K562 (cell line): ENCODE measurements around the gene BCORL1. TPM values are rescaled to one million over a fixed set of nuclear protein-coding genes. Genes with fewer than 3 reads are reported as not detected.

Source experiments
- CC2D1A ChIP-seq: fragments of 450-650 bp; IDR thresholded peaks from 2 replicates; pipeline ENCODE4 v1.6.1; 2017; ENCODE audit warnings: mild to moderate bottlenecking
- HNRNPH1 ChIP-seq: fragments of 200-400 bp; formaldehyde crosslinking; optimal IDR thresholded peaks from 2 replicates; pipeline ENCODE3; 2017; ENCODE audit warnings: low read depth, mild to moderate bottlenecking, low read length, moderate library complexity
- MYC ChIP-seq, 2 experiments: fragments of 250-450 bp in 1 of 2; sonication (Bioruptor Pico) in 1 of 2; IDR thresholded peaks; 2 replicates each; pipeline versions ENCODE4 v1.5.1 to v1.6.1; 2012 to 2021; ENCODE audit warnings: low read depth in 2 of 2, borderline replicate concordance in 1 of 2, improper control_type of control experiment in 1 of 2, low read length in 1 of 2, mild to moderate bottlenecking in 1 of 2, moderate library complexity in 1 of 2
- PCBP1 ChIP-seq: fragments of 200-400 bp; formaldehyde crosslinking; IDR thresholded peaks from 2 replicates; pipeline ENCODE4 v1.6.1; 2018; ENCODE audit warnings: mild to moderate bottlenecking, low read depth, low read length; ENCODE audit not compliant: poor library complexity, severe bottlenecking
- TBL1XR1 ChIP-seq, 2 experiments: IDR thresholded peaks; 2 replicates each; pipeline ENCODE4 v1.6.1; 2012; ENCODE audit warnings: improper control_type of control experiment in 2 of 2, low read length in 2 of 2, mild to moderate bottlenecking in 1 of 2
- ZNF445 ChIP-seq: fragments of 250-450 bp; sonication (Bioruptor Pico); IDR thresholded peaks from 2 replicates; pipeline ENCODE4 v1.4.0; 2020; ENCODE audit warnings: low read depth, mild to moderate bottlenecking, moderate library complexity
- ZNF583 ChIP-seq: fragments of 250-450 bp; sonication (Bioruptor Pico); IDR thresholded peaks from 2 replicates; pipeline ENCODE4 v1.4.0; 2020
- polyA plus RNA-seq, 8 experiments: library from polyadenylated mRNA; depleted of rRNA in 4 of 8; stranded (reverse) in 5 of 8; unstranded in 3 of 8; fragments of >200 nt; fragmentation: Nextera tagmentation in 2 of 8; fragmentation: Illumina TruSeq in 1 of 8; extraction: Ambion mirVana in 2 of 8; extraction: Trizol in 1 of 8; gene quantifications; 2 replicates each; pipeline versions ENCODE4 v1.2.1 to v1.2.3, GENCODE V29; 2011 to 2014; ENCODE audit warnings: inconsistent platforms in 1 of 8, missing spikeins in 1 of 8
- total RNA-seq, 7 experiments: library from RNA; depleted of rRNA in 6 of 7; stranded (reverse); fragments of >200 nt in 6 of 7; fragmentation: Illumina TruSeq in 2 of 7; extraction: Trizol in 2 of 7; gene quantifications; 2 replicates each; pipeline versions ENCODE4 v1.2.1 to v1.2.3, GENCODE V29; 2011 to 2021; ENCODE audit warnings: low replicate concordance in 1 of 7
- TF ChIP-seq, protein P1 (sequence below): fragments of 450-650 bp; IDR thresholded peaks from 2 replicates; pipeline ENCODE4 v1.6.1; 2016; ENCODE audit warnings: mild to moderate bottlenecking, moderate library complexity
- TF ChIP-seq, protein P2 (sequence below): sonication (generic); IDR thresholded peaks from 2 replicates; pipeline ENCODE4 v1.6.1; 2016
- TF ChIP-seq, protein P3 (sequence below): fragments of 150-350 bp; conservative IDR thresholded peaks from 2 replicates; pipeline ENCODE4 v1.6.1; 2014; ENCODE audit warnings: low read length
- TF ChIP-seq, protein P4 (sequence below): fragments of 250-450 bp; sonication (Bioruptor Pico); IDR thresholded peaks from 2 replicates; pipeline ENCODE4 v1.8.0; 2022; ENCODE audit warnings: inconsistent platforms, mild to moderate bottlenecking, moderate library complexity, borderline replicate concordance

Gene BCORL1
- total and polyA plus RNA-seq, 9 of the 15 experiments (the other 6 are each of a cell fraction or from before 2014, with no cell fraction given), result 0.48 to 29.6 (median 2.1) TPM

DNA sequence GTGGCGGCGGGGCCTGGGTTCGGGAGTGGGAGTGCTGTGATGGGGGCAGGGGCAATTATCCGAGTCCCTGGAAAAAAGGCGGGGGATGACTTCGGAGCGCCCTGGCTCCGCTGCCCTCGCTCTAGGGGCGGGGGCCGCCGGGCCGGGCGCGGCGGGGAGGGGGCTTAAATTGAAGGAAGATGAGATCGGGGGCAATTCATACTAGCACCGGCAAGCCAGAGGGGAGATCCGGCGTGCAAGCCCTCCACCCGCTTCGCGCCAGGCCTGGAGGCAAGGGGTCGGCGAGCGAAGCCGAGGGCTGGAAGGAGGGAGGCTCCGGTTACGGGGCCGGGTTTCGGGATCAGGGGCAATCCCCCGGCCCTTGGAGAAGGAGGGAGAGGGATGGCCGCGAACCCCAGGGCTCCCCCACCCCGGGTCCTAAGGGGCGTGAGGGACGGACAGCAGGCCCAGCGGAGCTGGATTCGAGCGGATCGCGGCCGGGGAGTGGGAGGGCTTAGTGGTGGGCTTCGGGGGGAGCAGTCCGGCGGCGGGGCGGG, 1.2 kb downstream of the BCORL1 start (continued):
- TF ChIP-seq, protein P1, sequence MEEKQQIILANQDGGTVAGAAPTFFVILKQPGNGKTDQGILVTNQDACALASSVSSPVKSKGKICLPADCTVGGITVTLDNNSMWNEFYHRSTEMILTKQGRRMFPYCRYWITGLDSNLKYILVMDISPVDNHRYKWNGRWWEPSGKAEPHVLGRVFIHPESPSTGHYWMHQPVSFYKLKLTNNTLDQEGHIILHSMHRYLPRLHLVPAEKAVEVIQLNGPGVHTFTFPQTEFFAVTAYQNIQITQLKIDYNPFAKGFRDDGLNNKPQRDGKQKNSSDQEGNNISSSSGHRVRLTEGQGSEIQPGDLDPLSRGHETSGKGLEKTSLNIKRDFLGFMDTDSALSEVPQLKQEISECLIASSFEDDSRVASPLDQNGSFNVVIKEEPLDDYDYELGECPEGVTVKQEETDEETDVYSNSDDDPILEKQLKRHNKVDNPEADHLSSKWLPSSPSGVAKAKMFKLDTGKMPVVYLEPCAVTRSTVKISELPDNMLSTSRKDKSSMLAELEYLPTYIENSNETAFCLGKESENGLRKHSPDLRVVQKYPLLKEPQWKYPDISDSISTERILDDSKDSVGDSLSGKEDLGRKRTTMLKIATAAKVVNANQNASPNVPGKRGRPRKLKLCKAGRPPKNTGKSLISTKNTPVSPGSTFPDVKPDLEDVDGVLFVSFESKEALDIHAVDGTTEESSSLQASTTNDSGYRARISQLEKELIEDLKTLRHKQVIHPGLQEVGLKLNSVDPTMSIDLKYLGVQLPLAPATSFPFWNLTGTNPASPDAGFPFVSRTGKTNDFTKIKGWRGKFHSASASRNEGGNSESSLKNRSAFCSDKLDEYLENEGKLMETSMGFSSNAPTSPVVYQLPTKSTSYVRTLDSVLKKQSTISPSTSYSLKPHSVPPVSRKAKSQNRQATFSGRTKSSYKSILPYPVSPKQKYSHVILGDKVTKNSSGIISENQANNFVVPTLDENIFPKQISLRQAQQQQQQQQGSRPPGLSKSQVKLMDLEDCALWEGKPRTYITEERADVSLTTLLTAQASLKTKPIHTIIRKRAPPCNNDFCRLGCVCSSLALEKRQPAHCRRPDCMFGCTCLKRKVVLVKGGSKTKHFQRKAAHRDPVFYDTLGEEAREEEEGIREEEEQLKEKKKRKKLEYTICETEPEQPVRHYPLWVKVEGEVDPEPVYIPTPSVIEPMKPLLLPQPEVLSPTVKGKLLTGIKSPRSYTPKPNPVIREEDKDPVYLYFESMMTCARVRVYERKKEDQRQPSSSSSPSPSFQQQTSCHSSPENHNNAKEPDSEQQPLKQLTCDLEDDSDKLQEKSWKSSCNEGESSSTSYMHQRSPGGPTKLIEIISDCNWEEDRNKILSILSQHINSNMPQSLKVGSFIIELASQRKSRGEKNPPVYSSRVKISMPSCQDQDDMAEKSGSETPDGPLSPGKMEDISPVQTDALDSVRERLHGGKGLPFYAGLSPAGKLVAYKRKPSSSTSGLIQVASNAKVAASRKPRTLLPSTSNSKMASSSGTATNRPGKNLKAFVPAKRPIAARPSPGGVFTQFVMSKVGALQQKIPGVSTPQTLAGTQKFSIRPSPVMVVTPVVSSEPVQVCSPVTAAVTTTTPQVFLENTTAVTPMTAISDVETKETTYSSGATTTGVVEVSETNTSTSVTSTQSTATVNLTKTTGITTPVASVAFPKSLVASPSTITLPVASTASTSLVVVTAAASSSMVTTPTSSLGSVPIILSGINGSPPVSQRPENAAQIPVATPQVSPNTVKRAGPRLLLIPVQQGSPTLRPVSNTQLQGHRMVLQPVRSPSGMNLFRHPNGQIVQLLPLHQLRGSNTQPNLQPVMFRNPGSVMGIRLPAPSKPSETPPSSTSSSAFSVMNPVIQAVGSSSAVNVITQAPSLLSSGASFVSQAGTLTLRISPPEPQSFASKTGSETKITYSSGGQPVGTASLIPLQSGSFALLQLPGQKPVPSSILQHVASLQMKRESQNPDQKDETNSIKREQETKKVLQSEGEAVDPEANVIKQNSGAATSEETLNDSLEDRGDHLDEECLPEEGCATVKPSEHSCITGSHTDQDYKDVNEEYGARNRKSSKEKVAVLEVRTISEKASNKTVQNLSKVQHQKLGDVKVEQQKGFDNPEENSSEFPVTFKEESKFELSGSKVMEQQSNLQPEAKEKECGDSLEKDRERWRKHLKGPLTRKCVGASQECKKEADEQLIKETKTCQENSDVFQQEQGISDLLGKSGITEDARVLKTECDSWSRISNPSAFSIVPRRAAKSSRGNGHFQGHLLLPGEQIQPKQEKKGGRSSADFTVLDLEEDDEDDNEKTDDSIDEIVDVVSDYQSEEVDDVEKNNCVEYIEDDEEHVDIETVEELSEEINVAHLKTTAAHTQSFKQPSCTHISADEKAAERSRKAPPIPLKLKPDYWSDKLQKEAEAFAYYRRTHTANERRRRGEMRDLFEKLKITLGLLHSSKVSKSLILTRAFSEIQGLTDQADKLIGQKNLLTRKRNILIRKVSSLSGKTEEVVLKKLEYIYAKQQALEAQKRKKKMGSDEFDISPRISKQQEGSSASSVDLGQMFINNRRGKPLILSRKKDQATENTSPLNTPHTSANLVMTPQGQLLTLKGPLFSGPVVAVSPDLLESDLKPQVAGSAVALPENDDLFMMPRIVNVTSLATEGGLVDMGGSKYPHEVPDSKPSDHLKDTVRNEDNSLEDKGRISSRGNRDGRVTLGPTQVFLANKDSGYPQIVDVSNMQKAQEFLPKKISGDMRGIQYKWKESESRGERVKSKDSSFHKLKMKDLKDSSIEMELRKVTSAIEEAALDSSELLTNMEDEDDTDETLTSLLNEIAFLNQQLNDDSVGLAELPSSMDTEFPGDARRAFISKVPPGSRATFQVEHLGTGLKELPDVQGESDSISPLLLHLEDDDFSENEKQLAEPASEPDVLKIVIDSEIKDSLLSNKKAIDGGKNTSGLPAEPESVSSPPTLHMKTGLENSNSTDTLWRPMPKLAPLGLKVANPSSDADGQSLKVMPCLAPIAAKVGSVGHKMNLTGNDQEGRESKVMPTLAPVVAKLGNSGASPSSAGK, result no peak
- peak; percentile 32 for TF ChIP-seq PCBP1
- no peak for TF ChIP-seq CC2D1A
- TF ChIP-seq, protein P2, sequence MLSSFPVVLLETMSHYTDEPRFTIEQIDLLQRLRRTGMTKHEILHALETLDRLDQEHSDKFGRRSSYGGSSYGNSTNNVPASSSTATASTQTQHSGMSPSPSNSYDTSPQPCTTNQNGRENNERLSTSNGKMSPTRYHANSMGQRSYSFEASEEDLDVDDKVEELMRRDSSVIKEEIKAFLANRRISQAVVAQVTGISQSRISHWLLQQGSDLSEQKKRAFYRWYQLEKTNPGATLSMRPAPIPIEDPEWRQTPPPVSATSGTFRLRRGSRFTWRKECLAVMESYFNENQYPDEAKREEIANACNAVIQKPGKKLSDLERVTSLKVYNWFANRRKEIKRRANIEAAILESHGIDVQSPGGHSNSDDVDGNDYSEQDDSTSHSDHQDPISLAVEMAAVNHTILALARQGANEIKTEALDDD, result no peak
- TF ChIP-seq ZNF445, result no peak
- no peak for TF ChIP-seq HNRNPH1
- TF ChIP-seq MYC (IDR thresholded peaks at IDR 0.05; ENCODE audit: low read depth, low read length), result no peak
- no peak for TF ChIP-seq MYC (CRISPR knock-in tag; IDR thresholded peaks at IDR 0.05; ENCODE audit: borderline replicate concordance, low read depth)
- TF ChIP-seq, protein P3, sequence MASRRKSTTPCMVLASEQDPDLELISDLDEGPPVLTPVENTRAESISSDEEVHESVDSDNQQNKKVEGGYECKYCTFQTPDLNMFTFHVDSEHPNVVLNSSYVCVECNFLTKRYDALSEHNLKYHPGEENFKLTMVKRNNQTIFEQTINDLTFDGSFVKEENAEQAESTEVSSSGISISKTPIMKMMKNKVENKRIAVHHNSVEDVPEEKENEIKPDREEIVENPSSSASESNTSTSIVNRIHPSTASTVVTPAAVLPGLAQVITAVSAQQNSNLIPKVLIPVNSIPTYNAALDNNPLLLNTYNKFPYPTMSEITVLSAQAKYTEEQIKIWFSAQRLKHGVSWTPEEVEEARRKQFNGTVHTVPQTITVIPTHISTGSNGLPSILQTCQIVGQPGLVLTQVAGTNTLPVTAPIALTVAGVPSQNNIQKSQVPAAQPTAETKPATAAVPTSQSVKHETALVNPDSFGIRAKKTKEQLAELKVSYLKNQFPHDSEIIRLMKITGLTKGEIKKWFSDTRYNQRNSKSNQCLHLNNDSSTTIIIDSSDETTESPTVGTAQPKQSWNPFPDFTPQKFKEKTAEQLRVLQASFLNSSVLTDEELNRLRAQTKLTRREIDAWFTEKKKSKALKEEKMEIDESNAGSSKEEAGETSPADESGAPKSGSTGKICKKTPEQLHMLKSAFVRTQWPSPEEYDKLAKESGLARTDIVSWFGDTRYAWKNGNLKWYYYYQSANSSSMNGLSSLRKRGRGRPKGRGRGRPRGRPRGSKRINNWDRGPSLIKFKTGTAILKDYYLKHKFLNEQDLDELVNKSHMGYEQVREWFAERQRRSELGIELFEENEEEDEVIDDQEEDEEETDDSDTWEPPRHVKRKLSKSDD, result no peak
- no peak for TF ChIP-seq ZNF583 (CRISPR knock-in tag)
- no peak for TF ChIP-seq TBL1XR1 (IDR thresholded peaks at IDR 0.05; ENCODE audit: low read length in 2 of 2)
- TF ChIP-seq, protein P4, sequence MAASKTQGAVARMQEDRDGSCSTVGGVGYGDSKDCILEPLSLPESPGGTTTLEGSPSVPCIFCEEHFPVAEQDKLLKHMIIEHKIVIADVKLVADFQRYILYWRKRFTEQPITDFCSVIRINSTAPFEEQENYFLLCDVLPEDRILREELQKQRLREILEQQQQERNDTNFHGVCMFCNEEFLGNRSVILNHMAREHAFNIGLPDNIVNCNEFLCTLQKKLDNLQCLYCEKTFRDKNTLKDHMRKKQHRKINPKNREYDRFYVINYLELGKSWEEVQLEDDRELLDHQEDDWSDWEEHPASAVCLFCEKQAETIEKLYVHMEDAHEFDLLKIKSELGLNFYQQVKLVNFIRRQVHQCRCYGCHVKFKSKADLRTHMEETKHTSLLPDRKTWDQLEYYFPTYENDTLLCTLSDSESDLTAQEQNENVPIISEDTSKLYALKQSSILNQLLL, result no peak
